HL-60 (cell line): Measurements from ENCODE around the gene LRRC42.
A peak's percentile ranks its signal among the peaks of the same experiment; 100 is the strongest.

Source experiments
- DNase-seq, 2 experiments: peaks; one replicate each; pipeline ENCODE4 v3.0.0-alpha.2; 2010 to 2020; ENCODE audit warnings: low read depth in 1 of 2, low spot score in 1 of 2
- H3K27ac ChIP-seq: fragments of 250-450 bp; sonication (Bioruptor Pico); replicated peaks from 2 replicates; pipeline ENCODE4 v1.5.1; 2020; ENCODE audit warnings: mild to moderate bottlenecking, moderate library complexity
- H3K27me3 ChIP-seq: fragments of 250-450 bp; sonication (Bioruptor Pico); 2 replicates; pipeline ENCODE4 v1.5.1; 2021; ENCODE audit warnings: mild to moderate bottlenecking, moderate library complexity; ENCODE audit not compliant: insufficient read depth, poor library complexity, severe bottlenecking
- H3K4me3 ChIP-seq: replicated peaks from 2 replicates; pipeline ENCODE4 v1.5.1; 2011; ENCODE audit warnings: mild to moderate bottlenecking, control low read depth, low read length; ENCODE audit not compliant: insufficient read depth
- CTCF ChIP-seq: IDR thresholded peaks from one replicate; pipeline ENCODE4 v1.5.1; 2011; ENCODE audit warnings: low read length, control low read depth, inconsistent platforms; ENCODE audit not compliant: insufficient read depth
- GABPA ChIP-seq: IDR thresholded peaks from 2 replicates; pipeline ENCODE4 v1.6.1; 2012; ENCODE audit warnings: low read depth
- POLR2AphosphoS5 ChIP-seq: IDR thresholded peaks from 2 replicates; pipeline ENCODE4 v1.6.1; 2012; ENCODE audit warnings: low read depth
- REST ChIP-seq: IDR thresholded peaks from 2 replicates; pipeline ENCODE4 v1.6.1; 2012; ENCODE audit warnings: low read depth; ENCODE audit not compliant: insufficient replicate concordance
- SPI1 ChIP-seq: IDR thresholded peaks from 2 replicates; pipeline ENCODE4 v1.6.1; 2012; ENCODE audit warnings: low read depth, mild to moderate bottlenecking, borderline replicate concordance

LRRC42 gene

DNA sequence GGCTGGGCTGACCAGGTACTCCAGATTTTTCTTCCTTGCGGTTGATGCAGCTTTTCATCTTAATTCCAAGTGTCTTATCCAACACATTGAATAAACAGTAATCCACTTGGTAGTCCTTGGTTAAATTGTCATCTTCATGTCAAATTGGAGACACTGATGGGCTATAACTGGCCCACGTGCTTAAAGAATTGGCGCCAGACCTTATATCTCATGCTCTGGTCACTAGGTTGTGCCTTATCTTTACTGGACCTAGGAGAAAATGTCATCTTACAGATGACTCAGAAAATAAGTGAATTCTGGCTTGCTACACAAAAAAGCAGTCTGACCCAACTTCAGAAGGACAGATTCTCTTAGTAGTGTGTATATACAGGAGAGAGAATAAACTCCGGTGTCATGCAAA, 16.2 kb downstream of the LRRC42 start:
- DNase-seq = no peak
- Histone ChIP-seq H3K27ac (no peak overlapping the region), H3K27me3 (no peaks in the 10 kb centered on the region), H3K4me3 (no peak overlapping the region)
- no peak for TF ChIP-seq GABPA
- no peak for TF ChIP-seq REST
- no peak for TF ChIP-seq CTCF
- TF ChIP-seq POLR2AphosphoS5 = no peak
- no peak for TF ChIP-seq SPI1

DNA sequence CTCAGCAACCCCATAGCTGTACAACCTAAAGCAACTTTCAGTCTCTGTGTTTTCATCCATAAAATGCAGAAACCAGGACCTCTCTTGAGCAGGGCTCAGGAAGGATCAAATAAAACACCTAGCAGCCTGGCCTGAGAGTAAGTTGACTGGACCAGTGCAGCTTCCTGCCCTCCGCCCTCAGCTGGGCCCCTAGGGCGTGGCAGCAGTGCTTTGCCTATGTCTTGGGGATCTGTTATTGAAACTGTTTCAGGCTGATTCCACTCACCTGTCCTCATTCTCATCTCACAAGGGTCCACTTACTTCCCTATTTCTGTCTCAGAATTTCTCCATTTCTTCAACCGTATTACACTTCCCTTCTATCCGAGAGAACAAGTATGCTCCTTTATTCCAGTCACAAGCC, 17.3 kb downstream of the LRRC42 start:
- H3K4me3 ChIP-seq = no peak overlapping the region
- DNase-seq = no peak
- TF ChIP-seq CTCF (no peak), SPI1 (peak; percentile 68), REST (no peak)
- no peaks in the 10 kb centered on the region for H3K27me3 ChIP-seq
- H3K27ac ChIP-seq = no peak overlapping the region

GRCh38 chr1:53964109-53964508, 18.0 kb downstream of the LRRC42 start:
- TF ChIP-seq REST (no peak), POLR2AphosphoS5 (no peak), SPI1 (no peak), GABPA (no peak), CTCF (no peak)
- no peak for DNase-seq
- no peak overlapping the region for H3K27ac ChIP-seq
- no peaks in the 10 kb centered on the region for H3K27me3 ChIP-seq
- H3K4me3 ChIP-seq = no peak overlapping the region
